HEK293T (cell line): ENCODE results near the gene HOXA3.

Source experiments
- CTCF ChIA-PET: fragments of 350-600 bp; formaldehyde crosslinking; extraction: SDS; loops from one replicate; lab custom pipeline; 2021; ENCODE audit warnings: antibody characterized with exemption, inconsistent platforms; lab: Yijun Ruan, JAX
- POLR2A ChIA-PET: fragments of 350-600 bp; formaldehyde crosslinking; extraction: SDS; loops from one replicate; lab custom pipeline; 2020; ENCODE audit warnings: antibody characterized with exemption, inconsistent platforms; lab: Yijun Ruan, JAX
- DNase-seq: peaks from one replicate; pipeline ENCODE4 v3.0.0; 2012; ENCODE audit warnings: mixed read lengths; ENCODE audit errors: extremely low spot score
- ARNT ChIP-seq: fragments of 450-650 bp; IDR thresholded peaks from 2 replicates; pipeline ENCODE4 v1.6.1; 2017; ENCODE audit warnings: mild to moderate bottlenecking
- BHLHE40 ChIP-seq: fragments of 450-650 bp; IDR thresholded peaks from 2 replicates; pipeline ENCODE4 v1.6.1; 2016; ENCODE audit warnings: mild to moderate bottlenecking, moderate library complexity, borderline replicate concordance
- CTBP1 ChIP-seq: fragments of 450-650 bp; IDR thresholded peaks from 2 replicates; pipeline ENCODE4 v1.6.1; 2016; ENCODE audit warnings: borderline replicate concordance
- ELF4 ChIP-seq: fragments of 450-650 bp; IDR thresholded peaks from 2 replicates; pipeline ENCODE4 v1.6.1; 2017; ENCODE audit warnings: antibody characterized with exemption
- FOXA1 ChIP-seq: fragments of 450-650 bp; IDR thresholded peaks from 2 replicates; pipeline ENCODE4 v1.6.1; 2016; ENCODE audit warnings: mild to moderate bottlenecking
- FOXK2 ChIP-seq: fragments of 450-650 bp; IDR thresholded peaks from 2 replicates; pipeline ENCODE4 v1.6.1; 2016; ENCODE audit warnings: mild to moderate bottlenecking
- FOXM1 ChIP-seq: fragments of 450-650 bp; IDR thresholded peaks from 2 replicates; pipeline ENCODE4 v1.6.1; 2017; ENCODE audit warnings: mild to moderate bottlenecking, borderline replicate concordance
- HDGF ChIP-seq: fragments of 450-650 bp; IDR thresholded peaks from 2 replicates; pipeline ENCODE4 v1.6.1; 2017; ENCODE audit warnings: antibody characterized with exemption, borderline replicate concordance
- L3MBTL2 ChIP-seq: fragments of 450-650 bp; conservative IDR thresholded peaks from 2 replicates; pipeline ENCODE4 v1.6.1; 2016; ENCODE audit warnings: mild to moderate bottlenecking
- LEF1 ChIP-seq: fragments of 450-650 bp; IDR thresholded peaks from 2 replicates; pipeline ENCODE4 v1.6.1; 2017; ENCODE audit warnings: mild to moderate bottlenecking, borderline replicate concordance
- NFRKB ChIP-seq: fragments of 450-650 bp; IDR thresholded peaks from 2 replicates; pipeline ENCODE4 v1.6.1; 2016; ENCODE audit warnings: mild to moderate bottlenecking, moderate library complexity
- PKNOX1 ChIP-seq: fragments of 450-650 bp; IDR thresholded peaks from 2 replicates; pipeline ENCODE4 v1.6.1; 2016
- SP1 ChIP-seq: fragments of 450-650 bp; IDR thresholded peaks from 2 replicates; pipeline ENCODE4 v1.6.1; 2017
- SUZ12 ChIP-seq: fragments of 450-650 bp; IDR thresholded peaks from 2 replicates; pipeline ENCODE4 v1.6.1; 2016; ENCODE audit warnings: mild to moderate bottlenecking
- TARDBP ChIP-seq: fragments of 450-650 bp; IDR thresholded peaks from 2 replicates; pipeline ENCODE4 v1.6.1; 2016
- ZNF384 ChIP-seq: fragments of 450-650 bp; IDR thresholded peaks from 2 replicates; pipeline ENCODE4 v1.6.1; 2016

The HOXA3 gene

GRCh38 chr7:27180431-27181420 lies 28.3 kb upstream of the HOXA3 start:
- CTCF ChIA-PET, result interaction anchor here (0.6 to 2.2 kb wide), 14 partner anchors 8 to 478 kb away, joined by 3 to 13 read pairs (median 5); partner anchors contain the start of genes HOXA13, HOXA3 and HOXA5
- POLR2A ChIA-PET, result interaction anchor here (1.0 to 13.6 kb wide), 15 partner anchors 9 to 987 kb away, joined by 3 to 367 read pairs (median 5); partner anchors contain the start of genes CBX3, HOXA10, HOXA3 and HOXA5
- TF ChIP-seq SP1, result no peak
- TF ChIP-seq NFRKB, result no peak
- TF ChIP-seq FOXA1, result no peak
- no peak for TF ChIP-seq LEF1
- DNase-seq, result no peak

- peak; percentile 71 for DNase-seq
- CTCF ChIA-PET, result interaction anchor here (0.6 to 2.2 kb wide), 18 partner anchors 9 to 916 kb away, joined by 3 to 13 read pairs (median 4); partner anchors contain the start of genes HOXA13, HOXA3 and HOXA5
- POLR2A ChIA-PET, result interaction anchor here (1.0 to 13.6 kb wide), 14 partner anchors 10 to 986 kb away, joined by 3 to 367 read pairs (median 4); partner anchors contain the start of genes CBX3, HOXA3, HOXA5 and HOXA6
- peak; percentile 54 for TF ChIP-seq L3MBTL2
- TF ChIP-seq PKNOX1, result peak; percentile 77
- TF ChIP-seq SUZ12, result no peak
These were observed 27.4 kb upstream of the HOXA3 start for GRCh38 chr7:27179503-27180430.

- DNase-seq, result no peak
- POLR2A ChIA-PET, result interaction anchor here (1.0 to 13.6 kb wide), 15 partner anchors 8 to 985 kb away, joined by 3 to 367 read pairs (median 4); partner anchors contain the start of genes CBX3, HOXA3, HOXA5 and HOXA6
- TF ChIP-seq SP1, result no peak
- no peak for TF ChIP-seq FOXK2
- TF ChIP-seq CTBP1, result no peak
- TF ChIP-seq ARNT, result no peak
- no peak for TF ChIP-seq BHLHE40
- TF ChIP-seq HDGF, result no peak
- TF ChIP-seq ELF4, result no peak
- TF ChIP-seq NFRKB, result no peak
- TF ChIP-seq LEF1, result no peak
- no peak for TF ChIP-seq ZNF384
- no peak for TF ChIP-seq FOXM1
- no peak for TF ChIP-seq PKNOX1
- TF ChIP-seq FOXA1, result no peak
- no peak for TF ChIP-seq TARDBP
- no peak for TF ChIP-seq L3MBTL2
- CTCF ChIA-PET, result interaction anchor here (0.6 to 2.2 kb wide), 12 partner anchors 9 to 917 kb away, joined by 3 to 13 read pairs (median 6); partner anchors contain the start of genes HOXA13 and HOXA5
These were observed 26.6 kb upstream of the HOXA3 start for GRCh38 chr7:27179030-27179429.

- ChIA-PET POLR2A (interaction anchor here (1.0 to 13.6 kb wide), 8 partner anchors 8 to 47 kb away, joined by 3 to 367 read pairs (median 8); partner anchors contain the start of genes HOXA3, HOXA5, HOXA6 and HOXA7), CTCF (interaction anchor here (1.7 to 2.2 kb wide), 2 partner anchors 16 to 37 kb away, joined by 11 to 13 read pairs; no protein-coding TSS in a partner anchor)
- TF ChIP-seq TARDBP (no peak), ELF4 (no peak)
- peak; percentile 8 for DNase-seq
These were observed 26.0 kb upstream of the HOXA3 start for GRCh38 chr7:27178366-27178765.

GRCh38 chr7:27177795-27178320 lies 25.5 kb upstream of the HOXA3 start:
- DNase-seq, result no peak
- CTCF ChIA-PET, result interaction anchor here (1.0 to 2.3 kb wide), 3 partner anchors 9 to 18 kb away, joined by 3 to 8 read pairs (median 4); no protein-coding TSS in a partner anchor

More at GRCh38 chr7:27177795-27178320, 25.5 kb upstream of the HOXA3 start:
- TF ChIP-seq ARNT (no peak), BHLHE40 (no peak), HDGF (no peak), PKNOX1 (no peak), ELF4 (no peak), FOXK2 (no peak), TARDBP (no peak), SP1 (no peak), NFRKB (no peak), FOXA1 (no peak), LEF1 (no peak), CTBP1 (no peak), SUZ12 (no peak), L3MBTL2 (no peak), FOXM1 (no peak), ZNF384 (no peak)
- POLR2A ChIA-PET, result interaction anchor here (0.7 to 13.6 kb wide), 11 partner anchors 8 to 985 kb away, joined by 3 to 367 read pairs (median 6); partner anchors contain the start of genes HOXA11, HOXA3, HOXA5 and HOXA6
